GM19023 (cell line): ENCODE measurements around the gene NOB1.
"Not testable (repeated sequence)": the region's sequence is repeated elsewhere in the genome, so short reads cannot be mapped to it uniquely, and the experiment has no call there.

ENCODE experiments used
- ATAC-seq: cut with Tn5 transposase; IDR thresholded peaks from one replicate; pipeline ENCODE4 v1.9.1; 2021; ENCODE audit warnings: mild to moderate bottlenecking, moderate library complexity; ENCODE audit not compliant: unreplicated experiment

Gene NOB1

DNA sequence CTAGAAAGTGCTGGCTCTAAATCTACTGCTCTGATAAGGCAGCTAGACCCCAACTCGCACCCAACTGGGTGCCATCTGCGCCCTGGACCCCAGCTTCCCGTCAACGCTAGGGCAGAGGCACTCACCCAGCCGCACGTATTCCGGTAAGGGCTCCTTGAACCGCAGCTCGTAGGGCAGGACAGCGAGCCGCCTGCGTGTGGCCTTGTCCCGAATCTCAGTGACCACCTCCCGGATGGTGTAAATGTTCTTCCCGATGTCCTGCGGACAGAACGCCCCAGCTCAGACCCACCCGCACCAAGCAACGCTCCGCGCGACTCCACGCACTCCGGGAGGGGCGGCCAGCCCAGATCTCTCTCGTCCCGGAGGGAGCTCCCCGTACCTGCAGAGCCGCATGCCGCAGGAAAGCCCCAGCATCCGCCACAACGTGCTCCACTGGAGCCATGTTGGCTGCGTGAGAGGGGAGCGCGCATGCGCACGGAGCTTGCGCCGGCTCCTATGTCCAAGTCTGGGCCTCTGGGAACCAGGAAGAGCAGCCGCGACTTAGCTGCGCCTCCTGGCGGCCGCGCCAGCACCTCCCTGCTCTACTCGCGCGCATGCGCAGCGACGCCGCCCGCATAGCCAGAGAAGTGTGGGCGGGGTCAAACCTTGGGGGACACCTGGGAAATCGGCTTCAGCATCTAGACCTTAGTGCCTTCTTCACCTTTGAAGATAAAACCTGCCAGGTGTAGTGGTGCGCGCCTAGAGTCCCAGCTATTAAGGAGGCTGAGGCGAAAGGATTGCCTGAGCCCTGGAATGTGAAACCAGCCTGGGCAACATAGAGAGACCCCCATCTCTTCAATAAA lies at the start of gene NOB1:
Gene NOB1, minus strand, starts transcription at position 458 of the 842 bp plus-strand sequence. Its CDS starts 16 bp downstream, at position 442.
- ATAC-seq, result peak; percentile 97

DNA sequence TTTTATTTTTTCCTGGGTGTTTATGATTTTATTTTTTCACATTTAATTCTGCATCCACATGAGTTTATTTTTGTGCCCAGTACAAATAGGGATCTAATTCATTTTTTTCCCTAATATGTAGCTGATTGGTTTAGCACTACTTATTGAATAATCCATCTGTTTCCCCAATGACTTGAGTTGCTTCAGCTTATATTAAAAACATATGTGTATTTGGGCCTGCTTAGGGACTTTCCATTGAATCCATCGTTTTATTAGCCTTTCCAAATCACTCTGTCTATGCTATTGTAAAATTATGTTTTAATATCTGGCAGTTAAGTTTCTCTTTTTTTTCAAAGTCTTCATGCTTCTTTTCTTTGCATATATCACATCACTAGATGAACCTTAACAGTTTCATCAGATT lies 49.6 kb upstream of the NOB1 start:
- no peak for ATAC-seq

DNA sequence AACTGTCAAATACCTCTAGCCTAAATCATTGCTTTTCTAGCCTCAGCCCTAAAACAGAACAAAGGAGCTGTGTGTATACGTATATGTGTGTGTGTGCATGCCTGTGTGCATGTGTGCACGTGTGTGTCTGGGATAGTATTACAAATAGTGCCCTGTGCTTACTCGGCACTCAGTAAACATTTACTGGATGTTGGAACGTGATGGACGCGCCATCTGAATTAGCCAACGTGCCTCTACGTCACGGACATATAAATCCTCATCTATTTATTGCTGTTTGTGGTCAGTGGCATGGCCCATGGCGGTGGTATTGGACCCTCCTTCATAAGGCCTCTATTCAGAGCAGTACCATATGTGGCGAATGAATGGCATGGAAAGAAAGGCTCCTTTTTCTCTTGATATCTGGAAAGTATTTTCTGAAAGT lies 44.9 kb upstream of the NOB1 start:
- ATAC-seq, result no peak

DNA sequence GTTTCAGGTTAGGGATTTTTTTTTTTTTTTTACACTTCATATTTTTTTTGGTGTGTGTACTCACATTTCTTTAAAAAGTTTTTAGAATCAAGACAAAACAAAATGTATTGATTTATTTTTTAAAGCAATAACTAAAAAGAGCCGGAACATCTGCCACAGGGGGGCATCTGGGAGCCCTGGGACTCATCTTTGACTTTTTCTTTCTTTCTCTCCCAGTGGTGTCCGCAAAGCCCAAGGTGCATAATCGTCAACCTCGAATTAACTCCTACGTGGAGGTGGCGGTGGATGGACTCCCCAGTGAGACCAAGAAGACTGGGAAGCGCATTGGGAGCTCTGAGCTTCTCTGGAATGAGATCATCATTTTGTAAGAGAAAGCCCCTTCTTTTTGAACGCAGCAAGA lies 43.7 kb upstream of the NOB1 start:
- no peak for ATAC-seq

DNA sequence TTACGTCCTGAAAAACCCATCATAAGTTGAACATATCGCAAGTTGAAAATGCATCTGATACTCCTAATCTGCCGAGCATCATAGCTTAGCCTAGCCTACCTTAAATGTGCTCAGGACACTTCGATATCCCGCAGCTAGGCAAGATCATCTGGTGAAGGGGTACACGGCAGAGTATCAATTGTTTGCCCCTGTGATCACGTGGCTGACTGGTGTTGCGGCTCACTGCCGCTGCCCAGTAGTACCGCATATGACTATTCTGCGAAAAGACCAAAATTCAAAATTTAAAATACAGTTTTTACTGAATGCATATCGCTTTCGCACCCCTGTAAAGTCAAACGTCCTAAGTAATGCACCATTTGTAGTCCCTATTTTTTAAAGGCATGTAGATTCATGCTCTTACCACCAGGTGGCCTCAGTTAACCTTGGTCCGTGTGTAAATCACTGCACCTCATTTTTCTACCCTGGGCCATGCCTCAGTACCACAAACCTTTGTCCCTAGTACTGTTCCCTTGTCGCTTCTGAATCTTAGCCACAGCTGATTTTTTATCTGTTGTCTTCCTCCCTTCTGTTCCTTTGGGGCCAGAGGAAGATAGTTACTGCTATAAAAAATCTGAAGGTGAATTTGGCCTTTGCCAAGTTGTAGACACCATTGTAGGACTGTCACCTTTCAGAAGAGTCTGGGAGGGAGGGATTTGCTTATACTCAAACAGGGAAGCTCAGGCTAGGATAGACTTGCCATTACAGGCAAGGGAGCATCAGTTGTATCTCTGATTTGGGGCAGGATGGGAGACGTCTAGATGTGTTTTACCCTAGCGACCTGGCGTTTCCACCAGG lies 41.8 kb upstream of the NOB1 start:
- ATAC-seq, result no peak

DNA sequence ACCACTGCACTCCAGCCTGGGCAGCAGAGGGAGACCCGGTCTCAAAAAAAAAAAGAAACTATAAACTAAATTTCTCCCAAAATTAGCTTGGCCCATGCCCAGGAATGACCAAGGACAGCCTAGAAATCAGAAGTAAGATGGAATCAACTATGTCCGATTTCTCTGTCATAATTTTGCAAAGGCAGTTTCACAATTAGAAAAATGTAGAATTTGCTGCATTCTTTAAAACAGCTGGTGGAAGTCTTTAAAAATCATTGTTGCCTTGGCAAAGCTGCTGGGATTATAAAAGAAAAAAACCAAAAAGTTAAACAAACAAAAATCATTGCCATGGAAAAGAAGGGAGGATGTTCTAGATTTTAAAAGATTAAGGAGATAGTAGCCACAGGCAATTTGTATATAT lies 39.8 kb upstream of the NOB1 start:
- no peak for ATAC-seq

DNA sequence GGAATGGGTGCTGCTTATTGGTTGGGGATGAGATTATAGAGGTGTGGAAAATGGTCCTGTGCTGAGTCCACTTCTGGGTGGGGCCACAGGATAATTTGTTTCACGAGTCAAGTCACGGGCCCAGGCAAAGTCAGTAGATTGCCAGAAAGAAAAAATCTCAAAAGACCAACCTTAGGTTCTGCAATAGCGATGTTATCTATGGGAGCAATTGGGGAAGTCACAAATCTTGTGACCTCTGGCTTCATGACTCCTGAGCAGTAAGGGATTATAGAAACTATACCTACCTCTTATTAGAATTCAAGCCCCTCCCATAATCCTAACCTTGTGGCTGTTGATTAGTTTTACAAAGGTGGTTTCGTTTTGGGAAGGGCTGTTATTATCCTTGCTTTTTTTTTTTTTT lies 38.8 kb upstream of the NOB1 start:
- ATAC-seq, result no peak

DNA sequence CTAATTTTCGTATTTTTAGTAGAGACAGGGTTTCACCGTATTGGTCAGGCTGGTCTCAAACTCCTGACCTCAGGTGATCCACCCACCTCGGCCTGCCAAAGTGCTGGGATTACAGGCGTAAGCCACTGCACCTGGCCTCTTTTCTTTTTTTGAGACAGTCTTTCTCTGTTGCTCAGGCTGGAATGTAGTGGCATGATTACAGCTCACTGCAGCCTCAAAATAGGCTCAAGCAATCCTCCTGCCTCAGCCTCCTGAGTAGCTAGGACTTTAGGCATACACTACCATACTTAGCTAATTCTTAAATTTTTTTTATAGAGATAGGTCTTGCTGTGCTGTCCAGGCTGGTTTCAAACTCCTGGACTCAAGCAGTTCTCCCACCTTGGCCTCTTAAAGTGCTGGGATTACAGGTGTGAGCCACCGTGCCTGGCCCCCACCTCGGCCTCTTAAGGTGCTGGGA lies 36.7 kb upstream of the NOB1 start:
- not testable (repeated sequence) for ATAC-seq

DNA sequence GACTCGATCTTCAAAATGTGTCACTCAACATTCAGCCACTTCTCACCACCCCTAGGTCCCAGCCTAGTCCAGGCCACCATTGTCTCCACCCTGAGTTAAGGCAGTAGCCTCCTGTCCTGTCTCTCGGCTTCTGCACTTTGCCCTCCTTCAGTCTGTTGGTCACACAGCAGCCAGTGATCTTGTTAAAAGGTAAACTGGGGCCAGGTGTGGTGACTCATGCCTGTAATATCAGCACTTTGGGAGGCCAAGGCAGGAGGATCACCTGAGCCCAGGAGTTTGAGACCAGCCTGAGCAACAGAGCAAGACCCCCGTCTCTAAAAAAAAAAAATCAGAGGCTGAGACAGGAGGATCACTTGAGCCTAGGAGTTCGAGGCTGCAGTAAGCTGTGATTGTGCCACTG lies 33.2 kb upstream of the NOB1 start:
- no peak for ATAC-seq

DNA sequence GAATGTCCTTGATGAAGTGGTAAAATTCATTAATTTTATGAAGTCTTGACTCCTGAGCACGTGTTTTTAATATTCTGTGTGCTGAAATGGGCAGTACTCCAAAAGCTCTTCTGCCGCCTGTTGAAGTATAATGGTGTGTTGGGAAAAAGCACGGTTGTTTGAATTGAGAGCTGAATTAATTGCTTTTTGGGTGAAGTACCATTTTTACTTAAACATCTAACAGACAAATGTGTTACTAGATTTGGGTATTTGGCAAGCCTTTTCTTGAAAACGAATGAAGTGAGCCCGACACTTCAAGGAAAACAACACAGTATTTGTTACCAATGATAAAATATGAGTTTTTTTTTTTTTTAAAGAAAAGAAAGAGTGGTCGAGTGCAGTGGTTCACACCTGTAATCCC lies 29.9 kb upstream of the NOB1 start:
- ATAC-seq, result no peak

DNA sequence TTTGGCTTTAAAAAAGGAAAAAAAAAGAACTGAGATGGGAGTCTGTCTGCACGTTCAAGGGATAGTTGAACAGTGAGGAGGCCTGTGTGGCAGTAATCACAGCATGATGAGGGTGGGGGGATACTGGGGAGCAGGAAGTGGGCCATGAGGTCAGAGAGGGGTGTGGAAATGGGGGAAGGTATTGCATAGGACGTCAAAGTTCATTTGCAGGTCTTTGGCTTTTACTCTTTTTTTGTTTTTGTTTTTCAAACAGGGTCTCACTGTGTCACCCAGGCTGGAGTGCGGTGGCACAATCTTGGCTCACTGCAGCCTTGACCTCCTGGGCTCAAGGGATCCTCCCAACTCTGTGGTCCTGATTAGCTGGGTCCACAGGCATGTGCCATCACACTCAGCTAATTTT lies 26.4 kb upstream of the NOB1 start:
- no peak for ATAC-seq

DNA sequence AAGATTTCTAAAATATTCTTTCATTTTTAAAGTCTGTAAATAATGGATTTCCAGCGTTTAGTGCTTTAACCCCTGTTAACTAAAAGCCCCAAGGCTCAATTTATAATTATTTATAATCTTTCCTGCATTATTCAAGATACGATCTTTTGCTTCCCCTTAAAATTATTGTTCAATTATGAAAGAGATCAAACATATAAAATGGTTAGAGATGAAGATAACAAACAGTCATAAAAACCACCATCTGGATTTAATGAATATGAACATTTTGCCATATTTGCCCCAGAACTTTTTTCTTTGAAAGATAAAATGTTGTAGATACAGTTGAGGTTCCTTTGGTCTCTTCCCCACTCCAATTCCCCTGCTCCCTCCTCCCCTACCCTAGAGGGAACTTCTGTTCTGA lies 25.0 kb upstream of the NOB1 start:
- ATAC-seq, result no peak

DNA sequence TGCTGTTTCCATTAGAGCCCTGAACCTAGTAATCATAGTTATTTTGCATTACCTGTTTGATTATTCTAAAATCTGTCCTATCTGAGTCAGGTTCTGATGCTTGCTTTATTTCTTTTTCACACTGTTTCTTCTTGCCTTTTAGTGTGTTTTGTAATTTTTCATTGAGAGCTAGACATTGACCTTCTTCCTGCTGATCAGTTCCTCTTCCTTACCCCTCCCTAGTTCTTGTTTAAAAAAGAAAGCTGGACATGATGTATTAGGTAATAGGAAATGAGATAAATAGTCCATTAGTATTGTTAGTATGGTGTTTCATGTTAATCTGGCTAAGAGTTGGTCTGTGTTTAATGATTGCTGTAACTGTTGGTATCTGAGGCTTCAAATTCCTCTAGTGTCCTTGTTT lies 20.8 kb upstream of the NOB1 start:
- no peak for ATAC-seq

DNA sequence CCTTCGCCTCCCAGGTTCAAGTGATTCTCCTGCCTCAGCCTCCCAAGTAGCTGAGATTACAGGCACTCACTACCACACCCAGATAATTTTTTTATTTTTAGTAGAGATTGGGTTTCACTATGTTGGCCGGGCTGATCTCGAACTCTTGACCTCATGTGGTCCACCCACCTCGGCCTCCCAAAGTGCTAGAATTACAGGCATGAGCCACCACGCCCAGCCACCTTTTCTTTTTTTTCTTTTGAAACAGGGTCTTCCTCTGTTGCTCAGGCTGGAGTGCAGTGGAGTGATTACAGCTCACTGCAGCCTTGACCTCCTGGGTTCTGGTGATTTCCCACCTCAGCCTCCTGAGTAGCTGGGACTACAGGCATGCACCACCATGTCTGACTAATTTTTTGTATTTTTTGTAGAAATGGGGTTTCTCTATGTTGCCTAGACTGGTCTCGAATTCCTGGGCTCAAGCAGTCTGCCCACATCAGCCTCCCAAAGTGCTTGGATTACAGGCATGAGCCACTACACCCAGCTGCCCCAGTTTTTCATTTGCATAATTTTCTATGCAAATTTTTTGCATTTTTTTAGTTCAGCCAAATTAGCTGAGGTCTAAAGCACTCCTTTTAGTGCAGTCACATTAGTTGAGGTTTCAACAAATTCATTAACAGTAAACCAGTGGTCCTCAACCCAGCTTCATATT lies 18.7 kb upstream of the NOB1 start:
- ATAC-seq, result peak; percentile 62

DNA sequence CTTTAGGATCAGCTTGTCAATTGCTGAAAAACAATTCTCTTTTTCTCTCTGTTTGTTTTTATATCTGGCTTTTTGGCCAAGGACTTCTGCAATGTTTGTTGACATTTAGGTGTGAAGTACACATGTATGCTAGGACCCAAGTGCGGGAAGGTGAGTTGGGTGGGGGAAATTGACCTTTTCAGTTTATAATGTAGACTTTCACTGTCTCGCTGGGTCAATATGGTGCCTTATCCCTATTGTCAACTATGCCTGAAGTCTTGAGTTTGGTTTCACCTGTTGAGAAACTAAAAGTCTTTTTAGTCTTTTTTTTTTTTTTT lies 16.9 kb upstream of the NOB1 start:
- ATAC-seq, result no peak

DNA sequence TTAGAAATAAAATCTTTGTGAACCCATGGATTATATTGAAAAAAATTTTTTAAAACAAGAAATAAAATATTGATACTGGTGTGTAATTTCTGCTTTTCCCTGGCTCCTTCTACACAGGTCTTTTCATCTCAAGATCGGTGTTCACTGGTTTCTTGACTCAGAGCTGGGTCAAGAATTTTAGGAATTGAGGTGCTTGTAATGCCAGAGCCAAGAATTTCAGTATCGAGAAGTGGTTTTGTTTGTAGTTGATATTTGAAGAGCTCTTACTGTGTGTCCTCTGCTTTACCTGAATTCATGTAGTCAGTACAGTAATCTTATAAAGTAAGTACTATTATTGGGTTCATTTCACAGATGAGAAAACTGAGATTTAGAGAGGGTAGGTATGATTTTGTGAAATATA lies 14.7 kb upstream of the NOB1 start:
- ATAC-seq, result no peak

DNA sequence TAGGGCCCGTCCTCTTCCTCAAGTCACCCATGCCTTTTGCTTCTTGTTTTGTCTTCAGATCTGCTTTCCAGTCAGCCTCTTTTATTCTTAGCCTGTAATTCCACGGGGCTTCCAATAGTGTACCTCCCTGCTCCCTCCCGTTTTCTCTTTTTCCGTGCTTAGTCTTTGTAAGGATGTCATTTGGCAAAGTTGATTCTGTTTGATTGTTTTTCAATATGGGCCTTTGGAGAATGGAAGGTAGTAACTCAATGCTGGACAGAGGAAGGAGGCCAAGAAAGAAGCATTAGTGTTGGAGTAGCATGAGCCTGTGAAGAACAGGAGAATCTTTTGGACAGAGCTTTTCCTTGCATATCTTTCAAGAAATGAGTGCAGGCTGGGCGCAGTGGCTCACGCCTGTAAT lies 13.9 kb upstream of the NOB1 start:
- no peak for ATAC-seq

DNA sequence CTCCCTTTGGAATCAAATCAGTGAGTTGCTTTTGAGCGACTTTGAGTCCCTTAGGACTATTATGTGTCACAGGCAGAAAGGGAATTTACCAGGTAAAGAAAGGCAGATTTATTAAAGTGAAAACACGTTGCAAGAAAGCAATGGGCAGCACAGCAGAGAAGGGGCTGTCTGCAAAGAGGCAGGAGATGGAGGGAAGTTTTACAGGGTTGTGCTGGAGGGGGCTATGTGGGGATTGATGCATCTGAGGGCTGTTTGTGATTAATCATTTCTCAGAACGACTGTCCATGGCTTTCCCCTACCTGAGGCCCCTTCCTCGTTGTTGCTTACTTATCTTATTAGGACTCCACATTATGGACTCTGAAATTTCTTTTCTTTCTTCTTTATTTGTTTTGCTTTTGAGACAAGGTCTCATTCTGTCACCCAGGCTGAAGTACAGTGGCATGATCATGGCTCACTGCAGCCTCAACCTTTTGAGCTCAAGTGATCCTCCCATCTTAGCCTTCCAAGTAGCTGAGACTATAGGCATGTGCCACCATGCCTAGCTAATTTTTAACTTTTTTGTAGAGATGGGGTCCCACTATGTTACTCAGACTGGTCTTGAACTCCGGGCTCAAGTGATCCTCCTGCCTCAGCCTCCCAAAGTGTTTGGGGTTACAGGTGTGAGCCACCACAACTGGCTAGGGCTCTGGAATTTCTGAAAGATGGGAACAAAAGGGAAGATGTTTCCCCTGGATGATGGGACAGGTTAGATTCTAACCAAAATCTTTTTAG lies 12.9 kb upstream of the NOB1 start:
- ATAC-seq, result no peak

DNA sequence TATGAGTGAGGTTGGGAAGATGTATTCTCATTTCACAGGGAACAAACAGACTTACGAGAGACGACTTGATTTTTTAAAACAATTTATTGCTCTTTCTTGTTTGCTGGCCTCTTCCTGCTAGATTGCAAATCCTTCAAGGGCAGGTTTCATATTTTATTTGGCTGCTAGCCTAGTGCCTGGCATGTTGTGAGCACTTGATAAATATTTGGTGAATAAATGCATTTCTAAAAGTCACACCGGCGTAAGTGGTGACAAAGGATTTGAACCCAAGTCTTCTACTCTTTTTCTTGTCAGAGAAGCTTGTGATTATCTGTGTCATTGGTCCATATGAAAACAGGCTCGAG lies 8.8 kb upstream of the NOB1 start:
- no peak for ATAC-seq

DNA sequence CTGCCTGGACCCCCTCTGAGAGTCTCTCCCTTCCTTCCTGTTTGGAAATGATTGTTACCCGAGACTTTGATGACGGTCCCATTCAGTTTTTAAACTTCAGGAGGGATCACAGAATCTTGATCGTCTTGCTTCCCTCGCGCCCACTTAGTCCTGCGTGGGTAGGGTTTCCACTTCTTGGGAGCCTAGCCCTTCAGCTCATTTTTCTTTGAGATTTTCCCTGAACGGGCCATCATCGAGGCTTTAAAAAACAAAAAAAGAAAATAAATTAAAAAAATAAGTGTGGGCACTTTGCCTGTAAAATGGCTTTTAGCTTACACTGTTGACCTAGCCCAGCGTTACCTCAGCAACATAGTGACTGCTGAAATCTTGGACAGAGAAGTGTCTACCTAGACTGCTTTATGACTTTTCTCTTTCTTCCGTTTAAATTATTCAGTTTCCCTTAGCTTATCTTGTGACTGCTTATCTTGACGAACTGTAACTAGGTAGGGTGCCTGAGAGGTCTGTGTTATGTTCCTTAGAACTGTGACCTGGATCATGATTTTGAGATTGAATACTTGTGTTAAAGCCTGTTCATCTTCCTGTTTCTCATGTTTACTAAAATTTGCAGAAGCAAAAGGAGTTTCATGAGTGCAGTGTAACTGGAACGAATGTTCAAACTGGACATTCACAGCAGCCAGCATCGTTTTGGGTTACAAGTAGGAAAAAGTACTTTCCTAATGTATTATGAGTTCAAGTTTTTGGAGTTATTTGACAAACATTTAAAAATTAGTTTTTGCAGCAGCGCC lies 8.3 kb upstream of the NOB1 start:
- peak; percentile 6 for ATAC-seq
